OCI-LY1 (cell line): ENCODE results near the gene DYRK1A.

Experiments
- EZH2 ChIP-seq: fragments of 200-600 bp; sonication (generic), shearing (Covaris generic); IDR thresholded peaks from 2 replicates; pipeline ENCODE4 v1.8.0; 2017; ENCODE audit warnings: borderline replicate concordance, mixed run types, mild to moderate bottlenecking, antibody characterized with exemption, low read length, moderate library complexity, mixed read lengths
- TF ChIP-seq, protein P1 (sequence below): fragments of 200-600 bp; sonication (generic), shearing (Covaris generic); IDR thresholded peaks from 2 replicates; pipeline ENCODE4 v1.5.1; 2017; ENCODE audit warnings: mild to moderate bottlenecking, antibody characterized with exemption, low read length, moderate library complexity, mixed read lengths

DNA sequence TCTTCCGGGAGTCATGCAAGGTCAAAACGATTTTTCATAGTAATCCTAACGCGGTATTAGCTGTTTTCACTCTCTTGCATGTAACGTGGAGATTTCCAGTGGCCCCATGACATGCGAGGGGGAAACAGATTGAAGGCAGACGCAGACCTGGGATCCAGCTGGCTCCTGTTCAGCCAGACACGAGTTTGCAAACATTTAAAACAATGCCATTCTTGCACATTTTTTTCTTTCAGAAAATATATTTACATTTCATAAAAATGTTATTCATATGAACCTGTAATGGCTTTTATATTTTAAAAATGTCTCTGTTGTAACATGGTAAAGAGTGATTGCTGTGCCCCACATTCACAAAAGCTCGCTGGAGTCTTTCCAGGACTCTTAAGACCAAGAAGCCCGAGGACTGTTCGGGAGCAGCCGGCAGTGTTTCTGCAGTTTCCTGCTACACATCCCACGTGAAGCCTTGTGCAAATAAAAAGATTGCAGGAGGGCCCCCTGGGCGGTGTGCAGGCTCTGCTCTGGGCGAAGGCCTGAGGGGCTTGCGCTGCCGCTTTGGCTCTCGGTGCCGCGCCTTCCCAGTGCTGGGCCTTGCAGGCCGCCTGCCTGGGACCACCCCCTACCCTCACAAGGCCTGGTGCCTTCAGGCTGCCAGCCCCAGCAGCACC is 184.9 kb downstream of the DYRK1A start:
- TF ChIP-seq, protein P1, sequence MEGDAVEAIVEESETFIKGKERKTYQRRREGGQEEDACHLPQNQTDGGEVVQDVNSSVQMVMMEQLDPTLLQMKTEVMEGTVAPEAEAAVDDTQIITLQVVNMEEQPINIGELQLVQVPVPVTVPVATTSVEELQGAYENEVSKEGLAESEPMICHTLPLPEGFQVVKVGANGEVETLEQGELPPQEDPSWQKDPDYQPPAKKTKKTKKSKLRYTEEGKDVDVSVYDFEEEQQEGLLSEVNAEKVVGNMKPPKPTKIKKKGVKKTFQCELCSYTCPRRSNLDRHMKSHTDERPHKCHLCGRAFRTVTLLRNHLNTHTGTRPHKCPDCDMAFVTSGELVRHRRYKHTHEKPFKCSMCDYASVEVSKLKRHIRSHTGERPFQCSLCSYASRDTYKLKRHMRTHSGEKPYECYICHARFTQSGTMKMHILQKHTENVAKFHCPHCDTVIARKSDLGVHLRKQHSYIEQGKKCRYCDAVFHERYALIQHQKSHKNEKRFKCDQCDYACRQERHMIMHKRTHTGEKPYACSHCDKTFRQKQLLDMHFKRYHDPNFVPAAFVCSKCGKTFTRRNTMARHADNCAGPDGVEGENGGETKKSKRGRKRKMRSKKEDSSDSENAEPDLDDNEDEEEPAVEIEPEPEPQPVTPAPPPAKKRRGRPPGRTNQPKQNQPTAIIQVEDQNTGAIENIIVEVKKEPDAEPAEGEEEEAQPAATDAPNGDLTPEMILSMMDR: no peak
- TF ChIP-seq EZH2: no peak
